Gastroesophageal sphincter (tissue), 4 donors: ENCODE results near the gene PLA2G2F. TPM values are rescaled to one million over a fixed set of nuclear protein-coding genes. Genes with fewer than 3 reads are reported as not detected.

Experiments
- ATAC-seq: fragments of 150-250 bp; one replicate; pipeline ENCODE4 v1.9.1; 2016; ENCODE audit warnings: mild to moderate bottlenecking, moderate library complexity
- H3K27ac ChIP-seq, 4 donors: fragments of 200-600 bp; sonication (generic) in 3 of 4; 1 replicate in 3 of 4; 2 replicates in 1 of 4; pipeline ENCODE4 v1.5.1; 2016 to 2019
- H3K27me3 ChIP-seq: fragments of 200-600 bp; sonication (generic); one replicate; pipeline ENCODE4 v1.5.1; 2019
- H3K36me3 ChIP-seq, 2 donors: fragments of 200-600 bp; sonication (generic); one replicate each; pipeline ENCODE4 v1.5.1; 2019; ENCODE audit warnings: control low read depth in 1 of 2
- H3K4me1 ChIP-seq, 3 donors: fragments of 200-600 bp; sonication (generic); 1 replicate in 2 of 3; 2 replicates in 1 of 3; pipeline ENCODE4 v1.5.1; 2016 to 2019; ENCODE audit warnings: control low read depth in 2 of 3
- H3K4me3 ChIP-seq, 2 donors: fragments of 200-600 bp; sonication (generic); one replicate each; pipeline ENCODE4 v1.5.1; 2019; ENCODE audit warnings: mild to moderate bottlenecking in 1 of 2, moderate library complexity in 1 of 2
- H3K9me3 ChIP-seq, 3 donors: fragments of 200-600 bp; sonication (generic); one replicate each; pipeline ENCODE4 v1.5.1; 2017 to 2019; ENCODE audit warnings: control low read depth in 2 of 3
- CTCF ChIP-seq, 4 experiments: fragments of 200-600 bp in 2 of 4; fragments of 450-650 bp in 2 of 4; sonication (generic) in 1 of 4; IDR thresholded peaks; one replicate each; pipeline ENCODE4 v1.5.1; 2017 to 2019; ENCODE audit warnings: antibody characterized with exemption in 4 of 4, mild to moderate bottlenecking in 2 of 4, moderate library complexity in 2 of 4
- EP300 ChIP-seq: sonication (generic); formaldehyde crosslinking; IDR thresholded peaks from one replicate; pipeline ENCODE4 v1.6.1; 2017; ENCODE audit warnings: antibody characterized with exemption, mild to moderate bottlenecking
- POLR2A ChIP-seq, 2 donors: fragments of 450-650 bp; IDR thresholded peaks; one replicate each; pipeline ENCODE4 v1.6.1; 2017; ENCODE audit warnings: antibody characterized with exemption in 2 of 2, mild to moderate bottlenecking in 2 of 2, moderate library complexity in 1 of 2
- POLR2AphosphoS5 ChIP-seq: sonication (generic); formaldehyde crosslinking; IDR thresholded peaks from one replicate; pipeline ENCODE4 v1.6.1; 2017; ENCODE audit warnings: antibody characterized with exemption
- WGBS, 2 donors: methylation state at CpG; one replicate each; pipeline ENCODE4 v1.1.5; 2018; ENCODE audit warnings: low coverage in 1 of 2; 5-methylcytosine and 5-hydroxymethylcytosine counted together
- total RNA-seq, 4 donors: library from RNA; depleted of rRNA; stranded (reverse); fragments of >200 nt; gene quantifications; one replicate each; pipeline ENCODE4 v1.1.0, GENCODE V29; 2016

PLA2G2F gene
- total RNA-seq, 4 donors from 2014 or later = not detected

GRCh38 chr1:20112279-20113000 is 26.7 kb upstream of the PLA2G2F start:
- WGBS, 2 donors = 90% methylated on average over 2 of the region's 3 CpGs; no CpG with 5 or more reads in 1 of the 2 donors
- Histone ChIP-seq H3K4me1 (no peaks in the 10 kb centered on the region), H3K27ac (no peak overlapping the region), H3K27me3 (peaks cover 5% of the 10 kb centered on the region), H3K36me3 (no peaks in the 10 kb centered on the region), H3K4me3 (no peak overlapping the region), H3K9me3 (no peaks in the 10 kb centered on the region)
- TF ChIP-seq POLR2AphosphoS5 (no peak), CTCF (IDR thresholded peaks at IDR 0.05) (no peak), POLR2A (IDR thresholded peaks at IDR 0.05) (no peak), EP300 (no peak)
- ATAC-seq = no peak

DNA sequence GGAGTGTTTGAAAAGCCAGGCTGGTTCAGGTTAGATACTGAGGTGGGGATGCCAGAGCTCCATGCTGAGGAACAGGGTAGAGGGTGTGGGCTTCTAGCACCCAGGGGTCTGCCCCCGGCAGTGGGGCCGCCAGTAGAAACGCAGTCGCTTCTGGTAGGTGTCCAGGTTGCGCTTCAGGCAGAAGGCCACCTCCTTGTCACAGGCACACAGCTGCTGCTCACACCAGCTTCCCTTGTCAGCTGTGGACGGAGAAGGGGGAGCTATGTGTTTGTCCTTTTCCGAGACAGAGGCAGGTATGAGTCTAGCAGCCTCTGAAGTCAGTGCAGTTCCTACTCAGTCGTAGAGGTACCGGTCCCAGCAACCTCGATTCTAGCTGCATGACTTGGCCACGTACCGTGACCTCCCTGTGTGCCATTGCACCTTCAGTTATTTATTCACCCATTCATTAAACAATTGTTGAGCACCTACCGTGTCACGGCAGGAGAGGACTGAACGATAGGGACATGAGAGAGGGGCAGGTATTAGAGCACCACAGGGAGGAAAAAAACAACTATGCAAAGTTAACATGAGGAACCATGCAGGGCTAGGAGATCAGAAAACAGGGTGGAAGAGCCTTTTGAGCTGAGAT is 25.0 kb upstream of the PLA2G2F start:
- Histone ChIP-seq H3K9me3 (no peaks in the 10 kb centered on the region), H3K36me3 (no peaks in the 10 kb centered on the region), H3K27me3 (peaks cover 5% of the 10 kb centered on the region), H3K4me3 (no peak overlapping the region), H3K4me1 (no peaks in the 10 kb centered on the region), H3K27ac (no peak overlapping the region)
- ATAC-seq = no peak
- 65% methylated on average over 8 of the region's 15 CpGs; no CpG with 5 or more reads in 1 of the 2 donors for WGBS, 2 donors
- TF ChIP-seq EP300 (no peak), POLR2A (IDR thresholded peaks at IDR 0.05) (no peak), POLR2AphosphoS5 (no peak), CTCF (IDR thresholded peaks at IDR 0.05) (no peak)

GRCh38 chr1:20115479-20115878 is 23.6 kb upstream of the PLA2G2F start:
- WGBS, 2 donors = 85 to 86% methylated on average over 1 to 3 of the region's 4 CpGs
- TF ChIP-seq POLR2AphosphoS5 (no peak), EP300 (no peak), POLR2A (IDR thresholded peaks at IDR 0.05) (no peak), CTCF (IDR thresholded peaks at IDR 0.05) (no peak)
- Histone ChIP-seq H3K4me3 (no peak overlapping the region), H3K4me1 (no peaks in the 10 kb centered on the region), H3K9me3 (no peaks in the 10 kb centered on the region), H3K36me3 (no peaks in the 10 kb centered on the region), H3K27me3 (peaks cover 5% of the 10 kb centered on the region), H3K27ac (no peak overlapping the region)
- ATAC-seq = no peak

DNA sequence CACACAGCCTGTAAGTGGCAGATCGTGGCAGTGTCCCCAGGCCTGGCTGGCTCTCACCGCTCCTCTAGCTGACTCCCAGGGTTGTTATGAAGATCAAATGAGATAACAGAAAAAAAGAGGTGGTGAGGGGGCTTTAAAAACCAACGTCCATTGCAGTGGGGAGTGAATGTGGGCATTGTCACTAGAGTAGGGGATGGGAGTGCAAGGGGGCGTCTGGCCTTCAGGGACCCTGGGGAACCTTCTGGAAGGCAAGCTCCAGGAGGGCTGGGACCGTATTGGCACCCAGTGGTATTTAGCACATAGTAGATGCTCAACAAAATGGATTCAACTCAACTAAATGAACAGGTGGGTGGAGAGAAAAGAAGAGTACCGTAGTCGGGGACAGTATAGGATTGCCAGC is 23.2 kb upstream of the PLA2G2F start:
- H3K27me3 ChIP-seq = peaks cover 5% of the 10 kb centered on the region
- no peaks in the 10 kb centered on the region for H3K4me1 ChIP-seq
- WGBS, 2 donors = 71 to 96% methylated on average over 3 to 4 of the region's 7 CpGs
- no peak overlapping the region for H3K27ac ChIP-seq
- TF ChIP-seq POLR2A (IDR thresholded peaks at IDR 0.05) = no peak
- H3K9me3 ChIP-seq = no peaks in the 10 kb centered on the region
- no peak for ATAC-seq
- no peak overlapping the region for H3K4me3 ChIP-seq
- no peaks in the 10 kb centered on the region for H3K36me3 ChIP-seq

- no peaks in the 10 kb centered on the region for H3K36me3 ChIP-seq
- peaks cover 5% of the 10 kb centered on the region for H3K27me3 ChIP-seq
- H3K27ac ChIP-seq = no peak overlapping the region
- ATAC-seq = no peak
- no peak overlapping the region for H3K4me3 ChIP-seq
- H3K9me3 ChIP-seq = no peaks in the 10 kb centered on the region
- no peaks in the 10 kb centered on the region for H3K4me1 ChIP-seq
- TF ChIP-seq CTCF (IDR thresholded peaks at IDR 0.05) (no peak), POLR2AphosphoS5 (no peak), POLR2A (IDR thresholded peaks at IDR 0.05) (no peak), EP300 (no peak)
These were observed 21.9 kb upstream of the PLA2G2F start for GRCh38 chr1:20117236-20117635.
